Endothelial cell of umbilical vein (primary cell): Measurements from ENCODE around the gene PSMA7. TPM values are rescaled to one million over a fixed set of nuclear protein-coding genes. Genes with fewer than 3 reads are reported as not detected.
A peak's percentile ranks its signal among the peaks of the same experiment; 100 is the strongest.

ENCODE experiments used
- BruUV-seq: library from RNA; stranded (reverse); fragments of 400-500 nt; replicated peaks from 2 replicates; lab custom pipeline; 2021; lab: Mats Ljungman, UMichigan
- CTCF ChIA-PET: fragments of 300-600, 350-600 bp; sonication (Branson Sonifier 250); formaldehyde crosslinking; loops from one replicate; lab custom pipeline; 2021; ENCODE audit warnings: antibody characterized with exemption, inconsistent platforms; lab: Charles Lee
- POLR2A ChIA-PET: fragments of 300-600, 350-600 bp; sonication (Branson Sonifier 250); formaldehyde crosslinking; loops from one replicate; lab custom pipeline; 2021; ENCODE audit warnings: antibody characterized with exemption, inconsistent platforms; lab: Charles Lee
- DNase-seq: peaks from one replicate; pipeline ENCODE4 v3.0.0-alpha.2; 2011; ENCODE audit warnings: low read depth, low spot score
- FAIRE-seq: peaks from 2 replicates; lab custom pipeline; 2011; peaks lifted over from hg19 to GRCh38; lab: Jason Lieb, UNC
- H2AFZ ChIP-seq: 2 replicates; pipeline ENCODE4 v1.6.0; 2012; ENCODE audit warnings: low read depth, low read length, control low read depth, inconsistent platforms
- H3K27ac ChIP-seq: 2 replicates; pipeline ENCODE4 v1.5.1; 2011; ENCODE audit warnings: low read depth, mild to moderate bottlenecking, control low read depth, low read length, moderate library complexity; ENCODE audit not compliant: insufficient read depth
- H3K27me3 ChIP-seq, 2 experiments: 2 replicates each; pipeline versions ENCODE4 v1.6.0 to v1.6.1; 2011; ENCODE audit warnings: low read length in 2 of 2, mixed read lengths in 1 of 2; ENCODE audit not compliant: control insufficient read depth in 2 of 2, insufficient read depth in 2 of 2
- H3K36me3 ChIP-seq, 2 experiments: 2 replicates in 1 of 2; 3 replicates in 1 of 2; pipeline ENCODE4 v1.5.1; 2011; ENCODE audit warnings: low read length in 2 of 2, mild to moderate bottlenecking in 1 of 2, moderate library complexity in 1 of 2; ENCODE audit not compliant: control insufficient read depth in 2 of 2, insufficient read depth in 2 of 2; ENCODE audit errors: extremely low read depth in 1 of 2
- H3K4me1 ChIP-seq: 3 replicates; pipeline ENCODE4 v1.5.1; 2011; ENCODE audit warnings: mild to moderate bottlenecking, low read length; ENCODE audit not compliant: control insufficient read depth, insufficient read depth; ENCODE audit errors: extremely low read depth
- H3K4me2 ChIP-seq: 2 replicates; pipeline ENCODE4 v1.6.1; 2011; ENCODE audit warnings: low read length, control low read depth, mixed read lengths; ENCODE audit not compliant: insufficient read depth
- H3K4me3 ChIP-seq, 3 experiments: fragments of 200-600 bp in 1 of 3; sonication (generic), shearing (Covaris generic) in 1 of 3; replicated peaks in 1 of 3; 2 replicates each; pipeline ENCODE4 v1.5.1; 2011 to 2016; ENCODE audit warnings: control low read depth in 3 of 3, low read length in 3 of 3, mild to moderate bottlenecking in 2 of 3, inconsistent platforms in 1 of 3, low read depth in 1 of 3, moderate library complexity in 1 of 3; ENCODE audit not compliant: insufficient read depth in 1 of 3
- H3K79me2 ChIP-seq: 2 replicates; pipeline ENCODE4 v1.6.0; 2012; ENCODE audit warnings: low read length, inconsistent platforms; ENCODE audit not compliant: control insufficient read depth, insufficient read depth
- H3K9ac ChIP-seq: replicated peaks from 2 replicates; pipeline ENCODE3; 2011; ENCODE audit warnings: low read length, control low read depth; ENCODE audit not compliant: insufficient read depth; ENCODE audit errors: extremely low read depth
- H3K9me1 ChIP-seq: replicated peaks from 3 replicates; pipeline ENCODE4 v1.6.0; 2011; ENCODE audit warnings: mild to moderate bottlenecking, low read length; ENCODE audit not compliant: control insufficient read depth, insufficient read depth; ENCODE audit errors: extremely low read depth
- H3K9me3 ChIP-seq: replicated peaks from 2 replicates; pipeline ENCODE4 v1.5.1; 2012; ENCODE audit warnings: low read length, inconsistent platforms; ENCODE audit not compliant: control insufficient read depth, insufficient read depth
- H4K20me1 ChIP-seq: replicated peaks from 2 replicates; pipeline ENCODE3; 2011; ENCODE audit warnings: mild to moderate bottlenecking, low read length; ENCODE audit not compliant: control insufficient read depth, insufficient read depth; ENCODE audit errors: extremely low read depth
- CTCF ChIP-seq, 2 donors: IDR thresholded peaks; 1 replicate in 1 of 2; 2 replicates in 1 of 2; pipeline ENCODE4 v1.5.1; 2011; ENCODE audit warnings: low read length in 2 of 2, mild to moderate bottlenecking in 2 of 2, moderate library complexity in 2 of 2, control low read depth in 1 of 2, inconsistent platforms in 1 of 2, low read depth in 1 of 2; ENCODE audit not compliant: insufficient read depth in 1 of 2; ENCODE audit errors: extremely low read depth in 1 of 2
- GATA2 ChIP-seq: IDR thresholded peaks from 2 replicates; pipeline ENCODE4 v1.7.0; 2011; ENCODE audit warnings: low read depth, mild to moderate bottlenecking, moderate library complexity, mixed read lengths, low read length; ENCODE audit not compliant: insufficient read length, insufficient read depth
- dilution Hi-C: fragments of 300-500 bp; cut with MboI; formaldehyde crosslinking; loops from one replicate; pipeline ENCODE4 v1.15.0; 2019; ENCODE audit warnings: low sequenced_read_pairs; ENCODE audit not compliant: extremely low pct_ligation_motif_present
- intact Hi-C: fragments of 100-400 bp; cut with micrococcal nuclease; formaldehyde crosslinking; loops from one replicate; pipeline ENCODE4 v1.10.0; 2022
- polyA plus RNA-seq, 4 experiments: library from polyadenylated mRNA; depleted of rRNA in 3 of 4; stranded (reverse) in 3 of 4; unstranded in 1 of 4; fragments of >200 nt; gene quantifications; 2 replicates each; pipeline versions ENCODE4 v1.2.1 to v1.2.3, GENCODE V29; 2011 to 2012; ENCODE audit warnings: missing spikeins in 1 of 4
- total RNA-seq: library from RNA; stranded (reverse); gene quantifications from 2 replicates; pipeline ENCODE4 v1.2.3, GENCODE V29; 2021

Gene PSMA7
- total and polyA plus RNA-seq, 2 donors (not counting 3 experiments of a cell fraction or from before 2014, with no cell fraction given) = 393 to 826 TPM

DNA sequence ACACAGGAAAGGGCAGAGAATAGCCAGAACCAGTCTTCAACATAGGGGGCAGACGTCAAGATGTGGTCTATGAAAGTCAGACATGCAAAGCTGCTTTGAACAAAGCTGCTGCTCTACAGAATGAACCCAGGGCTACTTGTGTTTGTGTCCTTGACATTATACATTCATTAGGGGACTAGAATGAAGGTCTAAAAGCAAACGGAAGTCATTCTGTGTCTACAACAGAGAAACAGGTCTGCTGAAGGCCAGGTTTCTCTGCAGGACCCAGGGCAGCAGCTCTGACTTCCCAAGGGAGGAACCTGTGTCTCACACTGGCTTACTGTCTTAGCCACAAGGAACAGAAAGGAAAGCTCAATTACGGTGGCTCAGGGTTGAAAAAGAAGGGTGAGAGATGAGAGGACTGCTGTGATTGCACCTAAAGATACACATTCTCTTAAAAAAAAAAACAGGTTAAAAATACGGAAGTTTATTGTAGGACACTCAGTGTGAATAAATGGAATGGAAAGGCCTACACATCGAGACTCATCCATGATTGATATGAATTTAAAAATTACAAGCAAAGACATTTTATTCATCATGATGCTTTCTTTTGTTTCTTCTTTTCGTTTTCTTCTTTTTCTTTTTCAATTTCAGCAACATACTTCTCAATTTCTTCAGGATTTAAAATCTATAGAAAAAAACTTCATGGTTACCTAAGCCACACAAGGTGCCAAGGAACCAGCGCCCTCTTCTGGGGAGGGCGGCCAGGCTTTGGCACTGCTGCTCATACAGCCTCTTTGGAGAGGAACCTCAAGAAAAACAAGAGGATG, 6.7 kb downstream of the PSMA7 start:
- peak; percentile 77 for FAIRE-seq
- dilution Hi-C loops = no loop called here
- no peak overlapping the region for H3K4me3 ChIP-seq
- intact Hi-C loops = loop anchor here (1.0 to 5.0 kb wide), 3 partner anchors 69 to 126 kb away; partner anchors contain the start of gene TAF4
- H3K27me3 ChIP-seq = no peaks in the 10 kb centered on the region
- no TSS peak for BruUV-seq
- no peak overlapping the region for H2AFZ ChIP-seq
- no peak overlapping the region for H3K9ac ChIP-seq
- no peak for TF ChIP-seq GATA2
- TF ChIP-seq CTCF (IDR thresholded peaks at IDR 0.05; ENCODE audit: extremely low read depth in 1 of 2, insufficient read depth in 1 of 2, low read depth in 1 of 2, low read length in 2 of 2) = peak; percentile 81
- peaks cover 40 to 72% of the 10 kb centered on the region in 2 experiments for H3K36me3 ChIP-seq
- ChIA-PET CTCF (interaction anchor here (1.2 to 6.1 kb wide), 6 partner anchors 12 to 126 kb away, joined by 3 to 75 read pairs (median 10); partner anchors contain the start of gene LSM14B), POLR2A (interaction anchor here (0.6 kb wide), 1 partner anchor 52 kb away, joined by 4 read pairs; no protein-coding TSS in a partner anchor)
- peaks cover 28% of the 10 kb centered on the region for H3K79me2 ChIP-seq
- H3K4me2 ChIP-seq = no peak overlapping the region
- H3K9me3 ChIP-seq = no peaks in the 10 kb centered on the region
- H3K4me1 ChIP-seq = no peaks in the 10 kb centered on the region
- peak; percentile 84 for DNase-seq
- H4K20me1 ChIP-seq = peaks cover 7% of the 10 kb centered on the region
- no peaks in the 10 kb centered on the region for H3K9me1 ChIP-seq
- no peak overlapping the region for H3K27ac ChIP-seq
